SK-N-SH (cell line): ENCODE measurements around the gene GPR82. TPM values are rescaled to one million over a fixed set of nuclear protein-coding genes. Genes with fewer than 3 reads are reported as not detected.

ENCODE experiments used
- CTCF ChIA-PET: fragments of 300-600, 350-600 bp; formaldehyde crosslinking; extraction: SDS; loops from one replicate; lab custom pipeline; 2021; lab: Yijun Ruan, JAX
- POLR2A ChIA-PET: fragments of 350-600 bp; sonication (Branson Sonifier 250); formaldehyde crosslinking; extraction: SDS; loops from one replicate; lab custom pipeline; 2020; ENCODE audit warnings: antibody characterized with exemption, inconsistent platforms; lab: Yijun Ruan, JAX
- DNase-seq: peaks from one replicate; pipeline ENCODE4 v3.0.0; 2012
- H2AFZ ChIP-seq: fragments of 200-600 bp; sonication (generic); 2 replicates; pipeline ENCODE4 v1.8.1; 2016; ENCODE audit warnings: antibody characterized with exemption, mild to moderate bottlenecking, low read depth
- H3F3A ChIP-seq: fragments of 200-600 bp; sonication (generic); replicated peaks from 2 replicates; pipeline ENCODE3; 2016; ENCODE audit warnings: antibody characterized with exemption, mild to moderate bottlenecking; ENCODE audit not compliant: insufficient read depth
- H3K27ac ChIP-seq, 2 experiments: fragments of 200-500 bp in 1 of 2; fragments of 200-600 bp in 1 of 2; sonication (Bioruptor generic) in 1 of 2; sonication (generic), shearing (Covaris generic) in 1 of 2; 2 replicates each; pipeline versions ENCODE4 v1.5.1 to v1.6.1; 2014 to 2016; ENCODE audit warnings: low read depth in 2 of 2, inconsistent platforms in 1 of 2, low read length in 1 of 2, mild to moderate bottlenecking in 1 of 2, mixed read lengths in 1 of 2
- H3K27me3 ChIP-seq: fragments of 200-600 bp; sonication (generic), shearing (Covaris generic); 2 replicates; pipeline ENCODE4 v1.6.1; 2016; ENCODE audit warnings: mixed run types; ENCODE audit not compliant: insufficient read depth
- H3K36me3 ChIP-seq, 2 experiments: fragments of 200-500 bp in 1 of 2; fragments of 200-600 bp in 1 of 2; sonication (Bioruptor generic) in 1 of 2; sonication (generic) in 1 of 2; replicated peaks in 1 of 2; 2 replicates each; pipeline versions ENCODE3 to v1.5.1; 2014 to 2016; ENCODE audit warnings: low read length in 1 of 2, mild to moderate bottlenecking in 1 of 2; ENCODE audit not compliant: insufficient read depth in 2 of 2, control insufficient read depth in 1 of 2
- H3K4me1 ChIP-seq, 2 experiments: fragments of 200-500 bp in 1 of 2; fragments of 200-600 bp in 1 of 2; sonication (Bioruptor generic) in 1 of 2; sonication (generic), shearing (Covaris generic) in 1 of 2; 2 replicates each; pipeline versions ENCODE4 v1.5.1 to v1.6.1; 2014 to 2016; ENCODE audit warnings: low read depth in 1 of 2, low read length in 1 of 2, mixed run types in 1 of 2; ENCODE audit not compliant: insufficient read depth in 2 of 2, control insufficient read depth in 1 of 2
- H3K4me2 ChIP-seq: fragments of 200-600 bp; sonication (generic), shearing (Covaris generic); 2 replicates; pipeline ENCODE4 v1.6.1; 2017; ENCODE audit warnings: mixed run types
- H3K4me3 ChIP-seq, 2 experiments: fragments of 200-500 bp in 1 of 2; fragments of 200-600 bp in 1 of 2; sonication (Bioruptor generic) in 1 of 2; sonication (generic), shearing (Covaris generic) in 1 of 2; 2 replicates each; pipeline versions ENCODE4 v1.5.1 to v1.8.1; 2014 to 2016; ENCODE audit warnings: low read depth in 2 of 2, inconsistent platforms in 1 of 2, low read length in 1 of 2, mild to moderate bottlenecking in 1 of 2, mixed read lengths in 1 of 2, moderate library complexity in 1 of 2
- H3K79me2 ChIP-seq: fragments of 200-600 bp; sonication (generic); 2 replicates; pipeline ENCODE4 v1.8.1; 2017; ENCODE audit warnings: mild to moderate bottlenecking; ENCODE audit not compliant: insufficient read depth
- H3K9ac ChIP-seq: fragments of 200-600 bp; sonication (generic); 2 replicates; pipeline ENCODE4 v1.6.1; 2017; ENCODE audit warnings: mixed run types
- H3K9me2 ChIP-seq: fragments of 200-600 bp; sonication (generic); 2 replicates; pipeline ENCODE4 v1.6.1; 2017; ENCODE audit warnings: mixed run types
- H3K9me3 ChIP-seq: fragments of 200-600 bp; sonication (generic); 2 replicates; pipeline ENCODE4 v1.6.1; 2017; ENCODE audit warnings: mixed run types, mild to moderate bottlenecking, moderate library complexity
- H4K20me1 ChIP-seq: fragments of 200-600 bp; sonication (generic); 2 replicates; pipeline ENCODE4 v1.6.1; 2017; ENCODE audit warnings: mild to moderate bottlenecking, mixed run types; ENCODE audit not compliant: insufficient read depth
- ELF1 ChIP-seq: IDR thresholded peaks from 2 replicates; pipeline ENCODE4 v1.4.0; 2012
- EP300 ChIP-seq, 2 experiments: IDR thresholded peaks; 2 replicates each; pipeline versions ENCODE4 v1.4.0 to v1.6.1; 2012; ENCODE audit warnings: borderline replicate concordance in 1 of 2, low read depth in 1 of 2, low read length in 1 of 2
- FOSL2 ChIP-seq: IDR thresholded peaks from 2 replicates; pipeline ENCODE4 v1.4.0; 2012; ENCODE audit warnings: low read depth, mild to moderate bottlenecking, moderate library complexity, borderline replicate concordance
- FOXM1 ChIP-seq: IDR thresholded peaks from 2 replicates; pipeline ENCODE4 v1.4.0; 2012; ENCODE audit warnings: low read depth, mild to moderate bottlenecking
- GABPA ChIP-seq: IDR thresholded peaks from 2 replicates; pipeline ENCODE4 v1.4.0; 2012; ENCODE audit warnings: low read depth, mild to moderate bottlenecking
- GATA2 ChIP-seq: sonication (generic); formaldehyde crosslinking; IDR thresholded peaks from 2 replicates; pipeline ENCODE4 v1.5.0; 2020; ENCODE audit warnings: mild to moderate bottlenecking, missing genetic modification reagents
- IRF3 ChIP-seq: fragments of 150-350 bp; IDR thresholded peaks from 2 replicates; pipeline ENCODE4 v1.6.1; 2016; ENCODE audit warnings: mild to moderate bottlenecking, low read depth, low read length
- JUND ChIP-seq: IDR thresholded peaks from 2 replicates; pipeline ENCODE4 v1.4.0; 2012
- MAX ChIP-seq: IDR thresholded peaks from 2 replicates; pipeline ENCODE4 v1.4.0; 2012; ENCODE audit warnings: low read depth
- MEF2A ChIP-seq: IDR thresholded peaks from 2 replicates; pipeline ENCODE4 v1.4.0; 2012; ENCODE audit warnings: low read depth, borderline replicate concordance
- RFX5 ChIP-seq: IDR thresholded peaks from 2 replicates; pipeline ENCODE4 v1.6.1; 2012; ENCODE audit warnings: mild to moderate bottlenecking, improper control_type of control experiment, low read length
- RXRA ChIP-seq: IDR thresholded peaks from 2 replicates; pipeline ENCODE4 v1.4.0; 2012; ENCODE audit warnings: low read depth, mild to moderate bottlenecking, borderline replicate concordance
- TCF12 ChIP-seq: IDR thresholded peaks from 2 replicates; pipeline ENCODE4 v1.4.0; 2012
- ZBTB33 ChIP-seq: IDR thresholded peaks from 2 replicates; pipeline ENCODE4 v1.4.0; 2012; ENCODE audit warnings: low read depth, borderline replicate concordance
- WGBS: methylation state at CpG from one replicate; pipeline ENCODE4 v1.1.6; 2017; ENCODE audit warnings: low lambda C conversion rate; 5-methylcytosine and 5-hydroxymethylcytosine counted together
- polyA plus RNA-seq, 3 experiments: library from polyadenylated mRNA; depleted of rRNA; stranded (reverse); fragments of >200 nt; gene quantifications; 2 replicates each; pipeline ENCODE4 v1.2.3, GENCODE V29; 2012
- TF ChIP-seq, protein P1 (sequence below): IDR thresholded peaks from 2 replicates; pipeline ENCODE4; 2012

The GPR82 gene
- polyA plus RNA-seq, 1 of the 3 experiments (the other 2 are of a cell fraction), result not detected

GRCh38 chrX:41695426-41695825 is 28.6 kb upstream of the GPR82 start:
- no peaks in the 10 kb centered on the region for H4K20me1 ChIP-seq
- DNase-seq, result no peak
- H3K9me2 ChIP-seq, result no peaks in the 10 kb centered on the region
- H3F3A ChIP-seq, result no peaks in the 10 kb centered on the region
- TF ChIP-seq GABPA (no peak), RFX5 (no peak), IRF3 (no peak), RXRA (no peak), MAX (no peak), GATA2 (CRISPR knock-in tag) (no peak), FOSL2 (no peak), MEF2A (no peak), TCF12 (no peak)
- H3K4me1 ChIP-seq, result no peaks in the 10 kb centered on the region; a peak in 1 of 4 replicates
- no peaks in the 10 kb centered on the region for H3K27me3 ChIP-seq
- H3K9ac ChIP-seq, result no peak overlapping the region
- no peak overlapping the region for H3K27ac ChIP-seq
- ChIA-PET CTCF (no interaction called here), POLR2A (no interaction called here)
- no peak overlapping the region for H2AFZ ChIP-seq
- no peaks in the 10 kb centered on the region for H3K79me2 ChIP-seq
- H3K4me2 ChIP-seq, result no peak overlapping the region
- WGBS, result 59% methylated on average over 7 of the region's 7 CpGs
- H3K36me3 ChIP-seq, result no peaks in the 10 kb centered on the region
- no peaks in the 10 kb centered on the region for H3K9me3 ChIP-seq
- H3K4me3 ChIP-seq, result no peak overlapping the region

DNA sequence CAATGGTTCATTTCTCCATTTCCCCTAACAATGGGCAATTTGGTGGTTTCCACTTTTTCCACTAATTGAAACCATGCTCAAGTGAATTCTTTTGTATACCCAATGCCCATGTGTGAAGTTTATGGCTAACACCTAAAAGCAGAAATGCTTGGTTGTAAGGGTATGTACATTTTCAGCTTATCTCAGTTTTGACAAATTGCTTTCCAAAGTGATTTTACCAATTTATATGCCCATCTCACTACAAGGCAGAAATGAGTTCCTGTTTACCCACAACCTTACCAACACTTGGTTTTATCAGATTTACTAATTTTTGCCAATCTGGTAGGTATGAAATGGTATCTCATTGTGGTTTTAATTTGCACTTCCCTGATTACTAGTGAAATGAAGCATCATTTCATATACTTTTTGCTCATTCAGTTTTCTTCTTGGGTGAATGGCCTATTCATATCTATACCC is 20.4 kb upstream of the GPR82 start:
- no peak overlapping the region for H3K4me2 ChIP-seq
- H3K36me3 ChIP-seq, result no peaks in the 10 kb centered on the region
- ChIA-PET POLR2A (no interaction called here), CTCF (no interaction called here)
- H3K4me3 ChIP-seq, result no peak overlapping the region
- no peaks in the 10 kb centered on the region for H3K9me2 ChIP-seq
- TF ChIP-seq FOXM1, result no peak
- TF ChIP-seq RXRA, result no peak
- TF ChIP-seq ELF1, result no peak
- TF ChIP-seq IRF3, result no peak
- no peak for TF ChIP-seq ZBTB33
- no peak for TF ChIP-seq EP300 (IDR thresholded peaks at IDR 0.05; ENCODE audit: borderline replicate concordance in 1 of 2, low read depth in 1 of 2, low read length in 1 of 2)
- TF ChIP-seq GATA2 (CRISPR knock-in tag), result no peak
- TF ChIP-seq, protein P1, sequence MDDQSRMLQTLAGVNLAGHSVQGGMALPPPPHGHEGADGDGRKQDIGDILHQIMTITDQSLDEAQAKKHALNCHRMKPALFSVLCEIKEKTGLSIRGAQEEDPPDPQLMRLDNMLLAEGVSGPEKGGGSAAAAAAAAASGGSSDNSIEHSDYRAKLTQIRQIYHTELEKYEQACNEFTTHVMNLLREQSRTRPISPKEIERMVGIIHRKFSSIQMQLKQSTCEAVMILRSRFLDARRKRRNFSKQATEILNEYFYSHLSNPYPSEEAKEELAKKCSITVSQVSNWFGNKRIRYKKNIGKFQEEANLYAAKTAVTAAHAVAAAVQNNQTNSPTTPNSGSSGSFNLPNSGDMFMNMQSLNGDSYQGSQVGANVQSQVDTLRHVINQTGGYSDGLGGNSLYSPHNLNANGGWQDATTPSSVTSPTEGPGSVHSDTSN, result no peak
- TF ChIP-seq JUND, result no peak
- H3K27me3 ChIP-seq, result no peaks in the 10 kb centered on the region
- DNase-seq, result no peak
- H3K9me3 ChIP-seq, result no peaks in the 10 kb centered on the region
- no peaks in the 10 kb centered on the region for H3F3A ChIP-seq
- no peak overlapping the region for H2AFZ ChIP-seq
- no peaks in the 10 kb centered on the region; a peak in 1 of 4 replicates for H3K4me1 ChIP-seq
- no peaks in the 10 kb centered on the region for H3K79me2 ChIP-seq
- H4K20me1 ChIP-seq, result no peaks in the 10 kb centered on the region
- no peak overlapping the region for H3K9ac ChIP-seq
- no peak overlapping the region for H3K27ac ChIP-seq
